H9 (cell line): Measurements from ENCODE around the gene TADA2A. TPM values are rescaled to one million over a fixed set of nuclear protein-coding genes. Genes with fewer than 3 reads are reported as not detected.

Experiments
- DNase-seq: peaks from one replicate; pipeline ENCODE4 v3.0.0-alpha.2; 2017
- H2AFZ ChIP-seq: one replicate; pipeline ENCODE4 v1.6.1; 2013; ENCODE audit warnings: mild to moderate bottlenecking, low read length, control low read depth, moderate library complexity
- H2AK5ac ChIP-seq: 2 replicates; pipeline ENCODE4 v1.6.1; 2013; ENCODE audit warnings: low read length, control low read depth, mixed read lengths; ENCODE audit not compliant: insufficient read length
- H2BK120ac ChIP-seq: one replicate; pipeline ENCODE4 v1.6.1; 2013; ENCODE audit warnings: low read depth, mild to moderate bottlenecking, low read length, control low read depth, inconsistent platforms; ENCODE audit not compliant: poor library complexity, severe bottlenecking
- H2BK12ac ChIP-seq: 2 replicates; pipeline ENCODE4 v1.6.1; 2013; ENCODE audit warnings: low read length, control low read depth, mixed read lengths, low read depth; ENCODE audit not compliant: insufficient read length
- H2BK15ac ChIP-seq: 2 replicates; pipeline ENCODE4 v1.6.1; 2013; ENCODE audit warnings: low read depth, low read length, control low read depth
- H2BK20ac ChIP-seq: one replicate; pipeline ENCODE4 v1.6.1; 2013; ENCODE audit warnings: low read depth, mild to moderate bottlenecking, low read length, control low read depth, inconsistent platforms; ENCODE audit not compliant: poor library complexity, severe bottlenecking
- H2BK5ac ChIP-seq: 2 replicates; pipeline ENCODE4 v1.6.1; 2013; ENCODE audit warnings: low read length, control low read depth, mixed read lengths; ENCODE audit not compliant: insufficient read length
- H3K14ac ChIP-seq: 2 replicates; pipeline ENCODE4 v1.6.1; 2013; ENCODE audit warnings: low read length, control low read depth; ENCODE audit not compliant: insufficient read depth
- H3K18ac ChIP-seq: 2 replicates; pipeline ENCODE4 v1.6.1; 2013; ENCODE audit warnings: low read depth, mild to moderate bottlenecking, mixed read lengths, low read length, control low read depth; ENCODE audit not compliant: insufficient read length
- H3K23ac ChIP-seq: 2 replicates; pipeline ENCODE4 v1.6.1; 2013; ENCODE audit warnings: low read length, control low read depth, mixed read lengths, low read depth; ENCODE audit not compliant: insufficient read length
- H3K23me2 ChIP-seq: 2 replicates; pipeline ENCODE4 v1.6.1; 2013; ENCODE audit warnings: low read depth, mild to moderate bottlenecking, mixed read lengths, low read length, control low read depth; ENCODE audit not compliant: insufficient read length, poor library complexity, severe bottlenecking
- H3K27ac ChIP-seq: 2 replicates; pipeline ENCODE4 v1.5.1; 2013; ENCODE audit warnings: low read length, control low read depth, mixed read lengths, low read depth; ENCODE audit not compliant: insufficient read length
- H3K27me3 ChIP-seq: 2 replicates; pipeline ENCODE4 v1.6.1; 2013; ENCODE audit warnings: low read length, control low read depth, inconsistent platforms; ENCODE audit not compliant: insufficient read depth
- H3K4ac ChIP-seq: 2 replicates; pipeline ENCODE4 v1.6.1; 2013; ENCODE audit warnings: low read depth, mild to moderate bottlenecking, control low read depth, inconsistent platforms, low read length, moderate library complexity
- H3K4me1 ChIP-seq: 2 replicates; pipeline ENCODE4 v1.6.1; 2013; ENCODE audit warnings: low read length, control low read depth, inconsistent platforms; ENCODE audit not compliant: insufficient read depth
- H3K4me2 ChIP-seq: 2 replicates; pipeline ENCODE4 v1.6.1; 2013; ENCODE audit warnings: low read length, control low read depth, mixed read lengths; ENCODE audit not compliant: insufficient read length, insufficient read depth
- H3K56ac ChIP-seq: 2 replicates; pipeline ENCODE4 v1.6.1; 2013; ENCODE audit warnings: low read depth, mild to moderate bottlenecking, mixed read lengths, low read length, control low read depth; ENCODE audit not compliant: insufficient read length
- H3K79me1 ChIP-seq: 2 replicates; pipeline ENCODE4 v1.6.1; 2013; ENCODE audit warnings: low read depth, mild to moderate bottlenecking, moderate library complexity, low read length, control low read depth, inconsistent platforms; ENCODE audit not compliant: insufficient read depth, poor library complexity, severe bottlenecking
- H3K79me2 ChIP-seq: 2 replicates; pipeline ENCODE4 v1.6.1; 2013; ENCODE audit warnings: low read length, control low read depth, inconsistent platforms; ENCODE audit not compliant: insufficient read depth
- H3K9ac ChIP-seq: 2 replicates; pipeline ENCODE4 v1.6.1; 2013; ENCODE audit warnings: low read length, control low read depth, mixed read lengths; ENCODE audit not compliant: insufficient read length; ENCODE audit errors: extremely low read depth
- H3K9me3 ChIP-seq: one replicate; pipeline ENCODE4 v1.6.1; 2013; ENCODE audit warnings: low read depth, low read length, inconsistent platforms; ENCODE audit not compliant: control insufficient read depth
- H3T11ph ChIP-seq: one replicate; pipeline ENCODE4 v1.6.1; 2013; ENCODE audit warnings: mild to moderate bottlenecking, low read length, control low read depth, inconsistent platforms
- H4K20me1 ChIP-seq: one replicate; pipeline ENCODE4 v1.6.1; 2013; ENCODE audit not compliant: control insufficient read depth, insufficient read length, insufficient read depth
- H4K5ac ChIP-seq: 2 replicates; pipeline ENCODE4 v1.6.1; 2013; ENCODE audit warnings: low read depth, mild to moderate bottlenecking, mixed read lengths, low read length, control low read depth; ENCODE audit not compliant: insufficient read length
- H4K8ac ChIP-seq: replicated peaks from 2 replicates; pipeline ENCODE4 v1.6.1; 2013; ENCODE audit warnings: low read length, control low read depth, mixed read lengths, low read depth; ENCODE audit not compliant: insufficient read length
- H4K91ac ChIP-seq: 2 replicates; pipeline ENCODE4 v1.6.1; 2013; ENCODE audit warnings: low read depth, mild to moderate bottlenecking, moderate library complexity, mixed read lengths, low read length, control low read depth; ENCODE audit not compliant: insufficient read length
- H3K27ac Mint-ChIP-seq, 3 experiments: 2 replicates in 2 of 3; 3 replicates in 1 of 3; pipeline ENCODE4 v1.8.0; 2020 to 2021; ENCODE audit warnings: mixed read lengths in 3 of 3, mild to moderate bottlenecking in 1 of 3, moderate library complexity in 1 of 3
- H3K27me3 Mint-ChIP-seq: 2 replicates; pipeline ENCODE4 v1.8.0; 2021; ENCODE audit warnings: low read depth, mild to moderate bottlenecking, moderate library complexity, mixed read lengths
- H3K36me3 Mint-ChIP-seq, 3 experiments: 2 replicates in 2 of 3; 3 replicates in 1 of 3; pipeline ENCODE4 v1.8.0; 2020 to 2021; ENCODE audit warnings: low read depth in 3 of 3, mixed read lengths in 3 of 3; ENCODE audit not compliant: insufficient read depth in 1 of 3
- H3K4me1 Mint-ChIP-seq, 2 experiments: 2 replicates each; pipeline ENCODE4 v1.8.0; 2020; ENCODE audit warnings: mixed read lengths in 2 of 2
- H3K4me3 Mint-ChIP-seq, 2 experiments: 2 replicates in 1 of 2; 3 replicates in 1 of 2; pipeline ENCODE4 v1.8.0; 2020 to 2021; ENCODE audit warnings: mild to moderate bottlenecking in 2 of 2, mixed read lengths in 2 of 2, moderate library complexity in 1 of 2
- H3K9me3 Mint-ChIP-seq, 2 experiments: 2 replicates in 1 of 2; 3 replicates in 1 of 2; pipeline ENCODE4 v1.8.0; 2020; ENCODE audit warnings: mild to moderate bottlenecking in 2 of 2, mixed read lengths in 2 of 2, moderate library complexity in 1 of 2
- CTCF ChIP-seq: fragments of 200-600 bp; sonication (generic); conservative IDR thresholded peaks from 3 replicates; pipeline ENCODE4 v1.8.0; 2021; ENCODE audit warnings: antibody characterized with exemption, mild to moderate bottlenecking
- WGBS: extraction: QIAGEN DNeasy Blood & Tissue Kit; methylation state at CpG from one replicate; pipeline ENCODE4 v1.1.7; 2013; ENCODE audit warnings: missing lambda C conversion rate, low lambda C conversion rate, mixed read lengths; ENCODE audit not compliant: insufficient read length; ENCODE audit errors: extremely low coverage; 5-methylcytosine and 5-hydroxymethylcytosine counted together
- total RNA-seq: library from RNA; stranded (reverse); gene quantifications from 2 replicates; pipeline ENCODE4 v1.2.1, GENCODE V29; 2021

TADA2A gene
- total RNA-seq, 1 experiment from 2014 or later, result 20.9 TPM

GRCh38 chr17:37481001-37481665, 74.4 kb downstream of the TADA2A start:
- Histone ChIP-seq H2BK20ac (no peak overlapping the region), H3K9me3 (no peaks in the 10 kb centered on the region), H3K23ac (no peak overlapping the region), H2BK15ac (no peak overlapping the region), H3K14ac (no peak overlapping the region), H2BK5ac (no peak overlapping the region), H3K4ac (no peak overlapping the region), H3K79me2 (no peaks in the 10 kb centered on the region), H3K23me2 (no peaks in the 10 kb centered on the region), H4K20me1 (no peaks in the 10 kb centered on the region), H3K4me2 (no peak overlapping the region), H2BK12ac (no peak overlapping the region), H3K4me1 (peaks cover 6% of the 10 kb centered on the region; the same call in 1 of the 2 replicates), H4K91ac (no peak overlapping the region), H4K5ac (no peak overlapping the region), H3K27ac (no peak overlapping the region), H2AFZ (no peak overlapping the region), H3K18ac (no peak overlapping the region), H4K8ac (no peak overlapping the region), H3K56ac (no peak overlapping the region), H3K27me3 (no peaks in the 10 kb centered on the region), H2BK120ac (no peak overlapping the region), H3T11ph (no peak overlapping the region), H3K79me1 (no peaks in the 10 kb centered on the region), H2AK5ac (no peak overlapping the region), H3K9ac (no peak overlapping the region)
- DNase-seq, result no peak
- Mint-ChIP-seq H3K4me3 (no peak overlapping the region), H3K27ac (peak overlapping the region in 1 of 3 experiments; percentile 64; a peak in 2 of 7 replicates), H3K36me3 (peaks cover 0 to 31% (median 23%) of the 10 kb centered on the region in 3 experiments; a peak in 5 of 7 replicates), H3K9me3 (no peaks in the 10 kb centered on the region), H3K4me1 (peaks cover 23 to 27% of the 10 kb centered on the region in 2 experiments), H3K27me3 (no peaks in the 10 kb centered on the region)
- no peak for TF ChIP-seq CTCF
- no CpG with 5 or more reads among the region's 9 CpGs for WGBS
